HG02798 (cell line): ENCODE results near the gene TMEM106C.
A peak's percentile ranks its signal among the peaks of the same experiment; 100 is the strongest.
"Not testable (repeated sequence)": the region's sequence is repeated elsewhere in the genome, so short reads cannot be mapped to it uniquely, and the experiment has no call there.

Source experiments
- ATAC-seq: cut with Tn5 transposase; IDR thresholded peaks from one replicate; pipeline ENCODE4 v1.9.1; 2021; ENCODE audit warnings: mild to moderate bottlenecking; ENCODE audit not compliant: unreplicated experiment, poor library complexity

TMEM106C gene

DNA sequence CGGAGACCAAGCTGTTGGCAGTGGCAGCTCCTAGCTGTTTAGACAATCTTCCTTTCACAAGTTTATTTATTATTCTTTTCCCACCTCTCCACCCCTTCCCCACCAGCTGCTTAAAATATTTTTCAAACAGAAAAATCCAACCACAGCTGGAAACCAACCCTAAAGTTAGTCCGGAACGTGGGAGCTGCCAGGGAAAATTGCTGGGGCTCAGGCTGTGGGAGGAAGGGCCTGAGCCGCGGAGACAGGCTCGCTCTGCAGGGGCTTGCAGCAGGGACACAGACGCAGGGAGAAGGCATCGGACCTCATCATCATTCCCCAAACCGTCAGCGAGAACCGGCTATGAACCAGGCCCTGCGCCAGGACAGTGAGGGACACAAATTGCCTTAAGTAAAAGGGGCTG, 16.1 kb upstream of the TMEM106C start:
- no peak for ATAC-seq

DNA sequence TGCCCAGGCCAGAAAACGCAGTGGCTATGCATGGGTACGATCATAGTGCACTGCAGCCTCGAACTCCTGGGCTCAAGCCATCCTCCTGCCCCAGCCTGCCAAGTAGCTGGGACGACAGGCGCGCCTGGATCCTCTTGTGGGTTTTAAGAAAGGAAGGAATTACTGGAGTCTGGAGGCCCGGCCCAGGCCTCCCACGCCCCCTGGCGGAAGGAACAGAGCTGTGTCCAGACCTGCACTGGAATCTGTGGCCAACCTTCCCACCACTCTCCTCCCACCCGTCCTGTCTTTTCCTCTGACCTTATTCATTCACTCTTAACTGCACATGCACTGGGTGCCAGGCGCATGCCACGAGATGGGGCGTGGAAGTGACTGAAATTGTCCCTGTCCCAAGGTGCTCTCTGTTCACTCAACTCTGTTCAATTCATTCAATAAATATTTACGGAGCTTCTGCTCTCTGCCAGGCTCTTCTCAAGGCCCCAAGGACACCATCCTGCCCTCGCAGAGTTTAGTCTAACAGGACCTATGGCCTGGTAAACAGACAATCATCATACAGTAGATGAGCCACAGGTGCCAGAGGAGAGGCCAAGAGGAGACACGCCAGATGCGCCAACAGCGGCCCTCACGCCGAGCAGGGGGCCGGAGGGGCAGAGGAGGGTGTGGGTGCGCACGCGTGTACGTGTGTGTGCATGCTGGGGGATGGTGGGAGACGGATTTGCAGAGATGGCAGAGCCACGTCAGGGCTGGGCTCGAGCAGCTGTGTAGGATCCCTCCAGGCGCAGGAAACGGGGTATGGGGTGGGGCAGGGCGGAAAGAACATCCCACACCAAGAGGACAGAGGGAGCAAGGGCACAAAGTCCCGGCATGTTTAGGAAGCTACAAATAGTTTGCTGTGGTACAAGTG, 13.7 kb upstream of the TMEM106C start:
- ATAC-seq: peak; percentile 64

DNA sequence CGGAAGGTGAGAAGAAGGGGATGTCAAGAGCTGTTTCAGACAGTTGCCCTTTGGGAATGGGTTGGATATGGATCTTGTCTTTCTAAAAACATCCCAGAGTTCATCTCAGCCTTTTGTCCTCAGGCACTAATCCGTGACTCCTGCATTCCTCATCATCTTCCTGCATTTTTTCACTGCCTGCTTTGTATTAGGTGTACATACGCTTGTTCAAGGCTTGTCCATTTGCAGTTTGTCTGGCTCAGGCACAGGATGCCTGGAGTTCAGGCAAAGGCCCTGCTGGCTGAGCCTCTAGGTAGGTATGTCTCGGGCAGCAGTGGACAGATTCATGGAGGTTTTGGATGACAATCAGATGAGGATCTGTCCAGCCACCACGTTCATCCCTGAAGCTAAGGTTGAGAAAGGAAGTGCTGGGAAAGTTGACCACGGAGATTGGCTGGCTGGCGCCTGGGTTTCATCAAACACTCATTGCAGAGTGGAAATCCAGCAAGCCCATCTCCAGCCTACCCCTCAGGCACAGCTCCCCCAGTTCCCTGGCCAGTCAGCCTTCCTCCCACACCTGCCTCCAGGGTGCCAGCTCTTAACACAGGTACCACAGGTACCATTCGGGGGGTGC, 12.4 kb upstream of the TMEM106C start:
- ATAC-seq: no peak

DNA sequence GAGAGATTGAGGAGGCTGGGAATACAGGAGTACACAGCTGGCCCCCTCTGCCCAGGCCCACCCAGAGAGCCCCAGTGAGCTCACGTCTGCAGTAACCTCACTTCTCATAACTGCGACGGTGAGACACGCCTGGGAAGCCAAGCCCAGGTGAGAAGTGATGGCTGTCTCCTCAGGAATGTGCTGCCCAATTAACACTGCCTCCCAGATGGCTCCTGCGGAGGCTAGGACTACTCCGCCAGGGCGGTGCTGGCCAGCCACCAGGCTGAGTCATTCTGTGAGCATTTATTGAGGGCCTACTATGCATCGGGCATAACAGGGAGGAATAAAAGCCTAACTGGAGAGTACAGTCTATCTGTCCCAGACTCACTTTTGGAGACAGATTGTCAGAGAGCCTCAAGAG, 9.3 kb upstream of the TMEM106C start:
- ATAC-seq: no peak

DNA sequence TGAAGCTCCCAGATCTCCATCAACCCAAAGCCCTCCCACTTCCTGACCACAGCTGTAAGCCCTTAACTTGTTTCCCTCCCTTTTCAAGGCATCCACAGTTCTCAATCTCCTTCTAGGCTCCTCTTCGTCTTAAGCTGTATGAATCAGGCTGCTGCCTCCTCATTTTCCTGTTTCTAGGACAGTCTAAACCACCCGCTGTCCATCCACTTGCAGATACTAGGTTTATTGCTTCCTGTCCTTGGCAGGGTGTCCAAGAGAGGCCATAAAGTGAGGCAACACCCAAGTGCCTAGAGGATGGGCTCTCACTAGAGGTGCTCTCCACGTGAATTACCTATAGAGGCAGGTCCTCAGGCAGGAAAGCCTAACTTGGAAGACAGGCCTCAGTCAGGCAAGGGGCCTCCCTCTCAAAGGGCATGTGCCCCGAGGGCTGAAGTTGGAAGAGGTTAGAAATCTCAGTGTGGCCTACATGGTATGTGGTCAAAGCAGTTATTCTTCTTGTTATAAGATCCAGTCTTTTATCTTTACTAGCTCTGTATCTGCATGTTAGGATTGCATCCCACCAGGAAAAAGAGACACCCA, 8.8 kb upstream of the TMEM106C start:
- ATAC-seq: no peak

DNA sequence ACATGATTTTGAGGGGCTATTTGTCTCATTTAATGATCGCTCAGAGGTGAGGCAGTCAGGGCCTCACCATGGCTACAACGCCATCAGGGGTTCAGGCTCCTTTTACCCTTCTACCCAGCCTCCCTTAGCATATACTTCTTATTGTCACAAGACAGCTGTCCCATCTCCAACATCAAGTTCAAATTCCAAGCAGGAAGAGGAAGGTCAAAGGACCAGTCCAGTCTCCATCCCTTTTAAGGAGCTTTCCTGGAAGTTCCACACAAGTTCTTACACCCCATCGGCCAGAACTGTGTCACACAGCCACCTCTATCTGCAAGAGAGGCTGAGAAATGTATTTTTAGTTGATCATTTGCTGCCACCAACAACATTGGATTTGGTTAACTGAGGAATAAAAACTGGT, 8.3 kb upstream of the TMEM106C start:
- no peak for ATAC-seq

DNA sequence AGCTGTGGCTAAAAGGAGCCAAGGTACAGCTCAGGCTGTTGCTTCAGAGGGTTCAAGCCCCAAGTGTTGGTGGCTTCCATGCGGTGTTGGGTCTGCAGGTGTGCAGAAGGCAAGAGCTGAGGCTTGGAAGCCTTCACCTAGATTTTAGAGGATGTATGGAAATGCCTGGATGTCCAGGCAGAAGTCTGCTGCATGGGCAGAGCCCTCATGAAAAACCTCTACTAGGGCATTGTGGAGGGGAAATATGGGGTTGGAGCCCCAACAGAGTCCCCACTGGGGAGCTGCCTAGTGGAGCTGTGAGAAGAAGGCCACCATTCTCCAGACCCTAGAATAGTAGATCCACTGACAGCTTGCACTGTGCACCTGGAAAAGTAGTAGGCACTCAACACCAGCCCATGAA, 5.7 kb upstream of the TMEM106C start:
- ATAC-seq: not testable (repeated sequence)

DNA sequence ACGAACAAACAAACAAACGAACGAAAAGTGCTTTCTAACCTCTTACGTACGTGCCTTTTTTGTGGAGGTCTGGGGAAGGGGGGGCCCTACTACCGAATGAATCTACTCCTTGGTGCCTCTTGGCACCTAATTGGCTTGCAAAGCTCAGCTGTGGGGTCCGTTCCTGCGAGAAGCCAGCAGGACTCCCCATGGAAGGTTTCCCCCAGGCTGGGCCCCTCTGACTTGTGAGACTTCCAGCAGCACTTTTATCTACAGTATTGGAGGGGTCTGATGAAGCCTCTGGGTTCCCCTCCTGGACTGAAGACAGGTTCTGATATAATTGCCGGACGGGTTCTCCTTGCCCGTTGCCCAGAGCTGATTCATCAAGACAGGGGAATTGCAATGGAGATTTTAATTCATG, 1.2 kb upstream of the TMEM106C start:
- ATAC-seq: no peak

DNA sequence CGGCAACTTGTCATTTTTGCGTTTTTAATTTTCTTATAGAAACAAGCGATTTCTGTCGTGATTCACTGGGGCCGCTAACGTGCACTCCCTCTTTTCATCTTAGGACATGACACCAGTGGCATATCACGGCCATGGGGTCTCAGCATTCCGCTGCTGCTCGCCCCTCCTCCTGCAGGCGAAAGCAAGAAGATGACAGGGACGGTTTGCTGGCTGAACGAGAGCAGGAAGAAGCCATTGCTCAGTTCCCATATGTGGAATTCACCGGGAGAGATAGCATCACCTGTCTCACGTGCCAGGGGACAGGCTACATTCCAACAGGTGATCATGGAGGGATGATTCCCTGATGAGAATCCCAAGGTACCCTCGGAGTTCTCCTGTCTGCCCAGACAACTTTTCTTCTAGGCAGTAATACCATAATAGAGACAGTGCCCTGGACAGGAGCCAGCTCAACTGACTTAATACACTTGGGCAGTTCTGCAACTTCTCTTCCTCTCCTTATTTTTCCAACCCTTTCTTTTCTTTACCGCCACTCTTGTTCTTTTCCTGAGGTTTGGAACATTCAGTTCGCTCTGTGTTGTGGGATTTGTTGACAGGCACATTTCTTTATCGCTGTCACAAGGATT, 821 bp downstream of the TMEM106C start:
- no peak for ATAC-seq

DNA sequence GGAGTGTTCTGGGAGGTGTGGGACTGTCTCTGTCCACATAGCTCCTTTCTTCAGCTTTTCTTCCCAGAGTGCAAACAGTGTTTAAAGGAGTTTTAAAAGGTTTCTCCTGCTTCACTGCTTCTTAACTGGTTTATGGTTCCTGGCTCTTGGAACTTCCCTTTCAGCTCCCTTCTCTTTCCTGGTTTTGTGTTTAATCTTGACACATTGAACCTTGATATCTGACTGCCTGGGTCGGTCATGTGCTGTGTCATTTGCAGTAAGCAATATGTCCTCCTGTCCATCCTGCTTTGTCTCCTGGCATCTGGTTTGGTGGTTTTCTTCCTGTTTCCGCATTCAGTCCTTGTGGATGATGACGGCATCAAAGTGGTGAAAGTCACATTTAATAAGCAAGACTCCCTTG, 2.2 kb downstream of the TMEM106C start:
- no peak for ATAC-seq

DNA sequence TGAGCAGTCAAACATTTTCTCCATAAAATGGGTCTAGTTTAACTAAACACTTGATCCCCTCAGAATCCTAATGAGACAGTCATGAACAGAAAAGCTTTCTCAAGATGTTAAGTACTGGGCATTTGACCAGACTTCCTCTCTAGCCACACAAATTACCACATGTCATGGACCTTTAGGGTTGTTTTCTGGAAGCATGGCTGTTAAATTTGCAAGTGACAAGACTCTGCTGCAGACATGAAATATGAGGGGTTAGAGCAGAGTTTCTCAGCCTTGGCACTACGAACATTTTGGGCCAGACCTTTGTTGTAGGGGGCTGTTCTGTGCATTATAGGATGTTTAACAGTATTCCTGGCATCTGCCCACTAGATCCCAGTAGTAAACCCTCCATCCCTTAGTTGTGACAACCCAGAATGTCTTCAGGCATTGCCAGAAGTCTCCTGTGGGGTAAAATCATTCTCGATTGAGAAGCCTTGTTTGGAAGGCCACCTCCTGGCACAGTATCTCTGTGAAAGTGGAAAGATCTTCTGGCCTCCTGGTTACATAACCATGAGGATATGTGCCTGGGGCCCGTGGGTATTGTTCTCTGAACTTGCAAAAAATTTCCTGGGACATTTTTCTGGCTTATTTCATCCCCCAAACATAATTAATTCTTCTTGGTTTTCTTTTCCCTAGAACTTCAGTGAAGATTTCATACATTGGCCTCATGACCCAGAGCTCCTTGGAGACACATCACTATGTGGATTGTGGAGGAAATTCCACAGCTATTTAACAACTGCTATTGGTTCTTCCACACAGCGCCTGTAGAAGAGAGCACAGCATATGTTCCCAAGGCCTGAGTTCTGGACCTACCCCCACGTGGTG, 4.3 kb downstream of the TMEM106C start:
- no peak for ATAC-seq

DNA sequence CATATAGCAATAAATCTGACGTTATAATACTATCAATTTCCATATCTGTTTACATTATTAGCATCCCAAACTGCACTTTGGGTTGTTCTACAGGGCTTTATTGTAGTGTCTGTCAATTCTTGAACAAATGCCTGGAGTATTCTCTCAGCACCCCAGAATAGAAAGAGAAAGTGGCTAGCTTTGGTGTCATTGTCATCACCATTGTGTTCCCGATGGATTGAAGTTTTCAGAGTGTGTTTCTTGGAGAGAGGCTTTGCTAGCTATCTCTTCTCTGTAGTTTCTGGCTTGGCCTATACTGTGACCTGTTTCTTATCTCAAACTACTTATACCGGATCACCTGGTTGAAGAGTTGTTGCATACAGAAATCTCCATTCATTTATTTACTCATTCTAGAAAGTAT, 6.4 kb downstream of the TMEM106C start:
- ATAC-seq: no peak

DNA sequence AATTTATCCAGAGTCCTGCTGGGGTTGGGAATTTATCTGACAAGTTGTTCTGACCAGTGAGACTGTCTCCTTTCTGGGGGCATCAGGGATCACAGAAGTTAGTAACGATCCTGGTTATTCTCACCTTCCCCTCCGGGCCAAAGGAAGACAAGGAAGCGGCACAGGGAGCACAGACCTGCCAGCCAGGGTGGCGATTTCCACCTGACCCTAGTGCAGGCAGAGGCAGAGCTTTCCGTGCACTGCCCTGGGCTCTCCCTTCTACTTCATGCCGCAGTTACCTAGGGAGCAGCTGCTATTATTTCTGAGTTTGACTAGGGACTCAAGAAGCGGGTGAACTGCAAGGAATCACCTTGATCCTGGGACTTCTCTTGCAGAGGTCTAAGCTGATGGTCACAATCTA, 7.4 kb downstream of the TMEM106C start:
- no peak for ATAC-seq

DNA sequence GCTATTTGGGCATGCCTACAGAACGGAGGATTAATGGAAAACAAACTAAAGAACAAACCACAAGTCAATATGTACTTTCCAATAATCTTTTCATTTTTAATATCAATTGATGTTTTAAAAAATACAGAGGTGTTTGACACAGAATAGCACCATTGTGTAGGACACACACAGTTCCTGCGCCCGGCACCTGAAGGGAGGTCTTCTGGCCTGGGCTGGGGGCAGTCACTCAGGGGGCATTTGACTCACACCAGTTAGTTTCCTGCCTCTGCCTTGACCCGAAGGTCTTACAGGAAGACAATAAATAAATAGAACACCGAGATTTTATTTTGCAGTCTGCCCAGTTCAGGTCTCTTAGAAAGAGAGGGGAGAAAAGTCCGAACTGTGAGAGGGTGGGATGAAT, 9.5 kb downstream of the TMEM106C start:
- no peak for ATAC-seq

DNA sequence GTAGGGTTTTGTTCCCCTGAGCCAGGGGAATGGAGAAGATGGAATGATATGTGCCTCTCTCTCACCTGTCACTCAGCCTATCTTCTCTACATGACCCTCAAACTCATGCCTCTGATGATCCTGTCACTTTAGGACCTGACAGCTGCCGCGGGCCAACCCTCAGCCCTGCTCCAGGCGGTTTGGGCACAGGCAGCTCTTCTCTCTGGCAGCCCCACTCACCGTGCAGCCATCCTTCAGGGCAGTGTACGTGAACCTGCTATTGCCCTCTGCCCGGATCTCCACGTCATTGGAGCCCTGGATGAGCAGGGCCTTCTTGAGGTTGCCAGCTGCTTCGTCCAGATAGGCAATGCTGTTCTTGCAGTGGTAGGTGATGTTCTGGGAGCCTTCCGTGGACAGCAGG, 10.5 kb downstream of the TMEM106C start:
- ATAC-seq: no peak

DNA sequence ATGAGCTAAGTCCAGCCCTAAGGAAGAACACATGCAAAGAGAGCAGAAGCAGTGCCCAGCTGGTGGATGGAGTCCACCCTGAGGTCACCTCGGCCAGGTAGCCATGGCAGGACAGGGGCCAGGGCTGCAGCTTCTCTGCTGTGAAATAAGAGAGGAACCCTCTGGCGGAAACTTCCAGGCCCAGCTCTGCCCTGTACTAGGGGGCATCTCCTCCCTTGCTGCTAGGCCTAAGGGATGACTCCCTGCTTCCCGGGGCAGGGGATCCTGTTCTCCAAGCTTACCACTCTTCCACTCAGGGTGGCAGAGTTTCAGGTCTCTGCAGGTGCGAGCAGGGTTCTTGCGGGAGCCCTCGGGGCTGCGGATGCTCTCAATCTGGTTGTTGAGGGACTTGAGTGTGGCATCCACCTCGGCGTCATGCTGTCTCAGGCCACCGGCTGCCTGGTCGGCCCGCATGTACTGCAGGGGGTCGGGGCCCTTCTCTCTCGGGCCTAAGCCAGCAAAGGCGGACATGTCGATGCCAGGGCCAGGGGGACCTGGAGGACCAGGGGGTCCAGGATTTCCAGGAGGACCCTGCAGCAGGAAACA, 11.7 kb downstream of the TMEM106C start:
- no peak for ATAC-seq

DNA sequence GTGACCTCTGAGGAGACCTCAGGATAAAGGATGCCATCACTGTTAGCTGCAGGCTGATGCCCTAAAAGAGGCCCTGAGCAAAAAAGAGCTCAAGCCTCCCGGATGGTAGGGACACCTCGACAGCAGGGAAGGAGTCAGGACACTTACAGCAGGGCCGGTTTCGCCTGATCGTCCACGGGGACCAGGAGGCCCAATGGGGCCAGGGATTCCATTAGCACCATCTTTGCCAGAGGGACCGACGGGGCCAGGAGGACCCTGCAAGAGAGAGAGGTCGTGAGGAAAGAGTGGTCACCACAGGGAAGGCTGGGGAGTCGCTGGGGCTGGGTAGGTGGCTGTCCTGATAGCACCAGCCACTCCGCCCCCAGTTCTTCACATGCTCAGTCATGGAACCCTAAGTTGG, 12.4 kb downstream of the TMEM106C start:
- no peak for ATAC-seq

DNA sequence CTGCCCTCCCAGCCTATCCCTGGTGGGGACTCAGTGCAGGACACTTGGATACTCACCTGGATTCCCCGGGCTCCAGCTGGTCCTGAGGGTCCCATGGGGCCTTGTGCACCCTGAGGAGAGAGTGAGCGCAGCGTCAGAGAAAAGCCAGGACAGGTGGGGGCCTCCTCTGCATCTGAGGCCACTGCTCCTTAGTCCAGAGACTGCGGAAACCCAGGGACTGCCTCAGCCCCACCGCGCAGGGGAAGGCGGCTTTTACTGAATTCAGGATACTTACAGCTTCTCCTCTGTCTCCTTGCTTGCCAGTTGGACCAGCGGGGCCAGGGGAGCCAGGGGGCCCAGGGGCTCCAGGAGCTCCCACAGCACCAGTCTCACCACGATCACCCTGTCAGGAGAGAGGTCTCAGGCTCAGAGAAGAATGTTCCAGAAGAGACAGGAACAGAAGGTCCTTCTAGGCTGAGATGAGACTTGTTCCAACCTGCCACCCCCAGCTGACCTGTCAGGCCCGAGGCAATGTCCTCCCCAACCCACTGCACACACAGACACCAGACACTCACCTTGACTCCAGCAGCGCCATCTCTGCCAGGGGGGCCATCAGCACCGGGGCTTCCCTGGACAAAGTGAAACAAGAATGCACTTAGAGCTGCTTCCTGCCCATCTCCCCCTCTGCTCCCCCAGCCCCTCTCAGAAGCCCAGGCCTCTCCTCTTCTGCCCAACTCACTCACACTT, 13.8 kb downstream of the TMEM106C start:
- ATAC-seq: no peak
